Measurements from ENCODE around the gene PDE2A.

GRCh38 chr11:72634016-72634415 lies 40.2 kb downstream of the PDE2A start:
- TF ChIP-seq EP300 (IDR thresholded peaks at IDR 0.05): no peak
- TF ChIP-seq CTCF (IDR thresholded peaks at IDR 0.05): no peak
- TF ChIP-seq POLR2A (IDR thresholded peaks at IDR 0.05): no peak
